ENCODE results near the gene PIGM. TPM values are rescaled to one million over a fixed set of nuclear protein-coding genes. Genes with fewer than 3 reads are reported as not detected.

Gene PIGM
- total and polyA plus RNA-seq, 2 experiments from 2014 or later = 5.0 TPM

DNA sequence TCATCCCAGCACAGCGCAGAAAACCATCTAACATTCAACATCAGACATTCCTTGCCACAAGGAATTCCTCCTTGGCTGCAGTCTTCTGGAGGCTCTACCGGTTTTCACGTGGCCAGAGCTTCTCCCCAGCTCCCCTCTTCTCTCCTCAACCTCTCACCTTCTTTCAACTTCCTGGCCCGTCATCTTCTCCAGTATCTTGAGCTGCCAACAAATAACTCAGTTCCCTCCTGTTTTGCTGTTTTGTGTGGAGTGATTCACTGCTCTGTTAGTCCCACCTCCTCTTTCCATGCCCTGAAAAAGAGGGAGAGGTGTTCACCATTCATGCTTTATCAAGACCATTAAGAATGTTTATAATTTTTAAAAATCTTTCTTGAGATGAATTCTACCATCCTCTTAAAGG is 32.6 kb downstream of the PIGM start:
- TF ChIP-seq POLR2AphosphoS5 (IDR thresholded peaks at IDR 0.05; ENCODE audit: low read depth) (no peak), ZNF114 (CRISPR knock-in tag; IDR thresholded peaks at IDR 0.05) (no peak), JUNB (IDR thresholded peaks at IDR 0.05; ENCODE audit: unreplicated experiment) (no peak), EZH2phosphoT487 (IDR thresholded peaks at IDR 0.05; ENCODE audit: unreplicated experiment) (no peak), ZNF331 (CRISPR knock-in tag; IDR thresholded peaks at IDR 0.05; ENCODE audit: low read depth) (no peak), REST (IDR thresholded peaks at IDR 0.05; ENCODE audit: unreplicated experiment) (no peak), NANOG (IDR thresholded peaks at IDR 0.05; ENCODE audit: borderline replicate concordance) (no peak), EZH2 (IDR thresholded peaks at IDR 0.05; ENCODE audit: low read depth, unreplicated experiment) (no peak), STAT1 (IDR thresholded peaks at IDR 0.05; ENCODE audit: unreplicated experiment) (no peak), CREB1 (CRISPR knock-in tag; IDR thresholded peaks at IDR 0.05; ENCODE audit: low read depth) (no peak)
- TF ChIP-seq, protein P1, sequence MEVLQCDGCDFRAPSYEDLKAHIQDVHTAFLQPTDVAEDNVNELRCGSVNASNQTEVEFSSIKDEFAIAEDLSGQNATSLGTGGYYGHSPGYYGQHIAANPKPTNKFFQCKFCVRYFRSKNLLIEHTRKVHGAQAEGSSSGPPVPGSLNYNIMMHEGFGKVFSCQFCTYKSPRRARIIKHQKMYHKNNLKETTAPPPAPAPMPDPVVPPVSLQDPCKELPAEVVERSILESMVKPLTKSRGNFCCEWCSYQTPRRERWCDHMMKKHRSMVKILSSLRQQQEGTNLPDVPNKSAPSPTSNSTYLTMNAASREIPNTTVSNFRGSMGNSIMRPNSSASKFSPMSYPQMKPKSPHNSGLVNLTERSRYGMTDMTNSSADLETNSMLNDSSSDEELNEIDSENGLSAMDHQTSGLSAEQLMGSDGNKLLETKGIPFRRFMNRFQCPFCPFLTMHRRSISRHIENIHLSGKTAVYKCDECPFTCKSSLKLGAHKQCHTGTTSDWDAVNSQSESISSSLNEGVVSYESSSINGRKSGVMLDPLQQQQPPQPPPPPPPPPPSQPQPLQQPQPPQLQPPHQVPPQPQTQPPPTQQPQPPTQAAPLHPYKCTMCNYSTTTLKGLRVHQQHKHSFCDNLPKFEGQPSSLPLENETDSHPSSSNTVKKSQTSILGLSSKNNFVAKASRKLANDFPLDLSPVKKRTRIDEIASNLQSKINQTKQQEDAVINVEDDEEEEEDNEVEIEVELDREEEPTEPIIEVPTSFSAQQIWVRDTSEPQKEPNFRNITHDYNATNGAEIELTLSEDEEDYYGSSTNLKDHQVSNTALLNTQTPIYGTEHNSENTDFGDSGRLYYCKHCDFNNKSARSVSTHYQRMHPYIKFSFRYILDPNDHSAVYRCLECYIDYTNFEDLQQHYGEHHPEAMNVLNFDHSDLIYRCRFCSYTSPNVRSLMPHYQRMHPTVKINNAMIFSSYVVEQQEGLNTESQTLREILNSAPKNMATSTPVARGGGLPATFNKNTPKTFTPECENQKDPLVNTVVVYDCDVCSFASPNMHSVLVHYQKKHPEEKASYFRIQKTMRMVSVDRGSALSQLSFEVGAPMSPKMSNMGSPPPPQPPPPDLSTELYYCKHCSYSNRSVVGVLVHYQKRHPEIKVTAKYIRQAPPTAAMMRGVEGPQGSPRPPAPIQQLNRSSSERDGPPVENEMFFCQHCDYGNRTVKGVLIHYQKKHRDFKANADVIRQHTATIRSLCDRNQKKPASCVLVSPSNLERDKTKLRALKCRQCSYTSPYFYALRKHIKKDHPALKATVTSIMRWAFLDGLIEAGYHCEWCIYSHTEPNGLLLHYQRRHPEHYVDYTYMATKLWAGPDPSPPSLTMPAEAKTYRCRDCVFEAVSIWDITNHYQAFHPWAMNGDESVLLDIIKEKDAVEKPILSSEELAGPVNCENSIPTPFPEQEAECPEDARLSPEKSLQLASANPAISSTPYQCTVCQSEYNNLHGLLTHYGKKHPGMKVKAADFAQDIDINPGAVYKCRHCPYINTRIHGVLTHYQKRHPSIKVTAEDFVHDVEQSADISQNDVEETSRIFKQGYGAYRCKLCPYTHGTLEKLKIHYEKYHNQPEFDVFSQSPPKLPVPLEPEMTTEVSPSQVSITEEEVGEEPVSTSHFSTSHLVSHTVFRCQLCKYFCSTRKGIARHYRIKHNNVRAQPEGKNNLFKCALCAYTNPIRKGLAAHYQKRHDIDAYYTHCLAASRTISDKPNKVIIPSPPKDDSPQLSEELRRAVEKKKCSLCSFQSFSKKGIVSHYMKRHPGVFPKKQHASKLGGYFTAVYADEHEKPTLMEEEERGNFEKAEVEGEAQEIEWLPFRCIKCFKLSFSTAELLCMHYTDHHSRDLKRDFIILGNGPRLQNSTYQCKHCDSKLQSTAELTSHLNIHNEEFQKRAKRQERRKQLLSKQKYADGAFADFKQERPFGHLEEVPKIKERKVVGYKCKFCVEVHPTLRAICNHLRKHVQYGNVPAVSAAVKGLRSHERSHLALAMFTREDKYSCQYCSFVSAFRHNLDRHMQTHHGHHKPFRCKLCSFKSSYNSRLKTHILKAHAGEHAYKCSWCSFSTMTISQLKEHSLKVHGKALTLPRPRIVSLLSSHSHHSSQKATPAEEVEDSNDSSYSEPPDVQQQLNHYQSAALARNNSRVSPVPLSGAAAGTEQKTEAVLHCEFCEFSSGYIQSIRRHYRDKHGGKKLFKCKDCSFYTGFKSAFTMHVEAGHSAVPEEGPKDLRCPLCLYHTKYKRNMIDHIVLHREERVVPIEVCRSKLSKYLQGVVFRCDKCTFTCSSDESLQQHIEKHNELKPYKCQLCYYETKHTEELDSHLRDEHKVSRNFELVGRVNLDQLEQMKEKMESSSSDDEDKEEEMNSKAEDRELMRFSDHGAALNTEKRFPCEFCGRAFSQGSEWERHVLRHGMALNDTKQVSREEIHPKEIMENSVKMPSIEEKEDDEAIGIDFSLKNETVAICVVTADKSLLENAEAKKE (CRISPR knock-in tag; IDR thresholded peaks at IDR 0.05) = no peak
- TF ChIP-seq, protein P2, sequence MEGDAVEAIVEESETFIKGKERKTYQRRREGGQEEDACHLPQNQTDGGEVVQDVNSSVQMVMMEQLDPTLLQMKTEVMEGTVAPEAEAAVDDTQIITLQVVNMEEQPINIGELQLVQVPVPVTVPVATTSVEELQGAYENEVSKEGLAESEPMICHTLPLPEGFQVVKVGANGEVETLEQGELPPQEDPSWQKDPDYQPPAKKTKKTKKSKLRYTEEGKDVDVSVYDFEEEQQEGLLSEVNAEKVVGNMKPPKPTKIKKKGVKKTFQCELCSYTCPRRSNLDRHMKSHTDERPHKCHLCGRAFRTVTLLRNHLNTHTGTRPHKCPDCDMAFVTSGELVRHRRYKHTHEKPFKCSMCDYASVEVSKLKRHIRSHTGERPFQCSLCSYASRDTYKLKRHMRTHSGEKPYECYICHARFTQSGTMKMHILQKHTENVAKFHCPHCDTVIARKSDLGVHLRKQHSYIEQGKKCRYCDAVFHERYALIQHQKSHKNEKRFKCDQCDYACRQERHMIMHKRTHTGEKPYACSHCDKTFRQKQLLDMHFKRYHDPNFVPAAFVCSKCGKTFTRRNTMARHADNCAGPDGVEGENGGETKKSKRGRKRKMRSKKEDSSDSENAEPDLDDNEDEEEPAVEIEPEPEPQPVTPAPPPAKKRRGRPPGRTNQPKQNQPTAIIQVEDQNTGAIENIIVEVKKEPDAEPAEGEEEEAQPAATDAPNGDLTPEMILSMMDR (conservative IDR thresholded peaks at IDR 0.05; ENCODE audit: low read depth in 2 of 2) = no peak
- TF ChIP-seq, protein P3, sequence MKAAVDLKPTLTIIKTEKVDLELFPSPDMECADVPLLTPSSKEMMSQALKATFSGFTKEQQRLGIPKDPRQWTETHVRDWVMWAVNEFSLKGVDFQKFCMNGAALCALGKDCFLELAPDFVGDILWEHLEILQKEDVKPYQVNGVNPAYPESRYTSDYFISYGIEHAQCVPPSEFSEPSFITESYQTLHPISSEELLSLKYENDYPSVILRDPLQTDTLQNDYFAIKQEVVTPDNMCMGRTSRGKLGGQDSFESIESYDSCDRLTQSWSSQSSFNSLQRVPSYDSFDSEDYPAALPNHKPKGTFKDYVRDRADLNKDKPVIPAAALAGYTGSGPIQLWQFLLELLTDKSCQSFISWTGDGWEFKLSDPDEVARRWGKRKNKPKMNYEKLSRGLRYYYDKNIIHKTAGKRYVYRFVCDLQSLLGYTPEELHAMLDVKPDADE (IDR thresholded peaks at IDR 0.05) = no peak
- no peak overlapping the region for H3K4me3 Mint-ChIP-seq
- H3K27ac Mint-ChIP-seq = no peak overlapping the region
- no peaks in the 10 kb centered on the region for H3K36me3 Mint-ChIP-seq (ENCODE audit: low read depth)
- H3K4me2 ChIP-seq = no peak overlapping the region
- no peak overlapping the region for H2AFZ ChIP-seq
- no peaks in the 10 kb centered on the region for H3K36me3 ChIP-seq (ENCODE audit: insufficient read depth)
- H3K79me2 ChIP-seq (replicated peaks; ENCODE audit: insufficient read depth) = no peaks in the 10 kb centered on the region
- no peaks in the 10 kb centered on the region for H3K27me3 ChIP-seq (ENCODE audit: insufficient read depth)
- H4K20me1 ChIP-seq (replicated peaks; ENCODE audit: insufficient read depth) = no peaks in the 10 kb centered on the region
- no peaks in the 10 kb centered on the region for H3K9me3 Mint-ChIP-seq
- no peak for DNase-seq (ENCODE audit: low spot score)
- peaks cover 6% of the 10 kb centered on the region; the same call in 1 of the 2 replicates for H3K9me2 ChIP-seq (ENCODE audit: insufficient read depth)
- H3F3A ChIP-seq (replicated peaks; ENCODE audit: low read depth) = no peaks in the 10 kb centered on the region
- H3K27ac ChIP-seq (ENCODE audit: low read depth) = no peak overlapping the region
- H3K4me3 ChIP-seq = no peak overlapping the region
- H3K27me3 Mint-ChIP-seq (ENCODE audit: insufficient read depth, low read depth, poor library complexity) = peaks cover 2% of the 10 kb centered on the region
- H3K4me1 ChIP-seq (ENCODE audit: insufficient read depth) = no peaks in the 10 kb centered on the region
- no peak for ATAC-seq
- no peaks in the 10 kb centered on the region for H3K4me1 Mint-ChIP-seq

All from GM23338 (cell line).